HG03439 (cell line): Measurements from ENCODE around the gene EBP.
A peak's percentile ranks its signal among the peaks of the same experiment; 100 is the strongest.
"Not testable (repeated sequence)": the region's sequence is repeated elsewhere in the genome, so short reads cannot be mapped to it uniquely, and the experiment has no call there.

Source experiments
- ATAC-seq: cut with Tn5 transposase; IDR thresholded peaks from one replicate; pipeline ENCODE4 v1.9.1; 2021; ENCODE audit warnings: mild to moderate bottlenecking, moderate library complexity; ENCODE audit not compliant: unreplicated experiment

EBP gene

DNA sequence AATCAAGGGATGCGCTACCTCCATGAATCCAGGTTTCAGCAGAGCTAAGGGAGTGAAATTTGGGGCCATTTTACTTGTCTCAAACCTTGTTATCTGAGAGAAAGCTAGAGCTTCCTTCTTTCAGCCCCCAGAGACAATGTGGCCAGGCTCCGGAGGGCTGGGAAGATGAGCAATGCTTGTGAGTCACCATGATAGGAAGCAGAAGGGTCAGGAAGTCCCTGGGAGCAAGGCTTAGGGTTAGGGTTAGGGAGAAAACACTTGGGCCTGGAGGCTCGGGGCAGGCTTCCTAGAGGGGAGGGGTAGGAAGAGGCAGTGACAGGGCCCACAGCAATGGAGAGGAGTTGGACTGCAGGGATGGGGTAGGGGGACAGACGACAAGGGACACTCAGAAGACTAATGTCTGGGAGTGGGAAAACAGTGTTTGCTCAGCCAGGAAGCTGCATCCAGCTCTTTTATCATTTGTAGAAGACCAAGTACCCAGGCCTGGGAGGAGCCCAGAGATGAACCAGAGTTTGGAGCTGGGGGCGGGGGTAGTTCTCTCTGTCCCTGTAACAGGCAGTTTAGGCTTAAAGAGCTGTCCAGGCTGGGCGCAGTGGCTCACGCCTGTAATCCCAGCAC, 29.2 kb upstream of the EBP start:
- ATAC-seq: no peak

- no peak for ATAC-seq
These were observed 27.7 kb upstream of the EBP start for GRCh38 chrX:48493890-48494364.

DNA sequence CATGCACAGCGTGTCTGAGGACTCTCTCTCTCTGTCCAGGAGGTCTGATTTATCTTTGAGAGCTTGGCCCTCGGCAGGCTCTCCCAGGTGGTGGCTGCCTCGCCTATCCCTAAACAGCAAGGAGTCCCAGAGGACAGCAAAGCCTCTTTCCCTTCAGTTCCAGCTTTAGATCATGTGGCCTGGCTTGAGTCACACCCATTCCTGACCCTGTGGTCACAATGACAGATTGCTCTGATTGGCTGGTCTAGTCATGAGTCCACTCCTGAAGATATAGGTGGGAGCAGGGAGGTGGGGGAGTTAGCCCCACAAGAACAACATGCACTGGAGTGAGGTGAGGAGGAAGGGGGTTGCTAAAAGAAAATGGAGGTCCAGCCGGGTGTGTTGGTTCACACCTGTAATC, 24.9 kb upstream of the EBP start:
- no peak for ATAC-seq

DNA sequence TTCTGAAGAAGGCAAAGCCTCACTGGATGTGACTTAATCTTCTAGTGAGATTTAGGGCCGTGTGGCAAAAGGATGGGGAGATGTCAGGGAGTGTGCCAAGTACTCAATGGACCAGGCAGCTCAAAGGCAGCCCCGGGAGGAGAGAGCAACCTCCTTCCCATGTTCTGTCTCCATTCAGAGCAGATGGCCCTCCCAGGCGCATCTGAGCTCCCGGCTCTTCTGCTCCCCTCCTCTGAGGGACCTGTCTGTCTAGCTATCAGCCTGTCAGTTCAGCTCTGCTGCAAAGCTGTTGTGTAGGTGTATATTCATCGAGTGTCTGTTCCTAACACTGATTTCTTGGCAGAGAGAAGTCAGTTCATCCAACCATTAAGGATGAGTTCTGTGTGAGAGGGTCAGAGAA, 23.7 kb upstream of the EBP start:
- no peak for ATAC-seq

DNA sequence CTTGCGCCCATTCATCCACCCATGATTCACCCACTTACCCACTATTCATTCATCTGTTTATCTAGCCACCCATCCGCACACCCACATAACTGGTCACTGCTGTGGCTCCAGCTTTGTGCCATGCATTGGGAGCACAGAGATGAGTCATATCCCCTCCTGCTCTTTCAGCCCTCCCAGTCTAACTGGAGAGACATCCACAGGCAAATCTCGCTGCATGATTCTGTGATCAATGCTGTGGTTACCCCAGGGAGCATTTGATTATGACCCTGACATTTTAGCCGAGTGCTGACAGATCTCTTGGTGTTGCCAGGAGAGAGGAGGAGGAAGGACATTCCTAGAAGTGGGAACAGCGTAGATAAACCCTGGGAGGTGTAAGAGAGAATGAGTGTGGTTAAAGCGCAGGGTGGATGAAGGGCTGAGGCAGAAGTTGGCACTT, 23.2 kb upstream of the EBP start:
- no peak for ATAC-seq

- no peak for ATAC-seq
These were observed 17.3 kb upstream of the EBP start for GRCh38 chrX:48504261-48504660.

- no peak for ATAC-seq
These were observed 16.1 kb upstream of the EBP start for GRCh38 chrX:48505481-48505880.

DNA sequence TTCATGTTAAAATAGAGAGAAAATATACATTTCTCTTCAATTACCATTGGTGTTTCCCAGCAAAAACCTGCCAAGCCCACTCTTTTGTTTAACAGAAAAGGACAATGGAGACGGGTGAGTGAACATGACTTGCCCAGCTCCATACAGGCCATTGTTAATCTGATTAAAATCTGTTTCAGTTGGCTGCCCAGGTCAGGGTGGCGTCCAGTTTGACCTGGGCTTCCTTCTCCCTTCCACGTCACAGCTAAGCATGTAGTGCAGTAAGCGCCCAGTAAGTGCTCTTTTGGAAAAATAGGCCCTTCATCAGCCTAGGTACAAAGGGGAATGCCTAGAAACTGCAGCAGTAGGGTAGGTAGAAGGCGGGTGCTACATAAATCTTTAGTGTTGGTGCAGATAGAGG, 14.4 kb upstream of the EBP start:
- no peak for ATAC-seq

DNA sequence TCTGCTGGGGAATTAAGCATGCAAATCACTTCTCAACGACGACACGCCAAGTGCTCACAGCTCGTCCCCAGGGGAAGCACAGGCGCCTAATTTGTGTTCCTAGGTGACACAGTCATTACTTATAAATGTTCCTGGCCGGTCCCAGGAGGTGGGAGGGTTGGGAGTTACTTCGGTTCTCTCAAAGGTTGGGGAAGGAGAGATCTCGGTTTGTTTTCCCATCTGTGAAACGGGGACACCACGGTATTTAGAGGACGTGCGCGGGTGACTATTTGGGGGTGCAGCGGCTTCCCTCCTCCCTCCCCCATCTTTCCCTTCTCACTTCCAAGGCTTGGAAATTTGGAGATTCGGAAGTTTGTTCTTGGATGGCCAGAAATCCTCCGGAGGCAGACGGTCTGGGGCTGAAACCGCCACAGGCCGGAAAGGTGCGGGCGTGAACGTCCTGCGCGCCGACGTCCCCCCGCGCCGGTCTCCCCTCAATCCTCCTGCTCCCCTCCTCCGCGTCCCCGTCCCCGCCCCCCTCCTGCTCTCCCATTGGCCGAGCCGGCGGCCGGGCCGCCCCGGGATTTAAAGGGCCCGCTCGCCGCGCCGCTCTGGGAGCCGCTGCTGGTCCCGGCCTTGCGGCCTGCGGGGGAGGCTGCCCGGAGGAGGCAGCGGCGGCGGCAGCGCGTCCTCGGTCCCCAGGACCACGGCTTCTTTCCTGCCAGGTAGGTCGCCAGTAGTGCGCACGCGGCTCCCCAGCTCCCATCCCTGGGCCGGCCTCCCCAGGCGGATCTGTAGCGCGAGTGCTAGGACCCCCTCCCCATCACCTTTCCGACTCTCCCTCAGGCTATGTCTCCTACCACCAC, 13.0 kb upstream of the EBP start, which contains the start of gene PORCN:
Gene PORCN, plus strand, starts transcription at position 593 of the 845 bp plus-strand sequence. CDS start 829 bp downstream, outside the sequence.
- peak; percentile 78 for ATAC-seq

- no peak for ATAC-seq
These were observed 12.4 kb upstream of the EBP start for GRCh38 chrX:48509245-48509590.

DNA sequence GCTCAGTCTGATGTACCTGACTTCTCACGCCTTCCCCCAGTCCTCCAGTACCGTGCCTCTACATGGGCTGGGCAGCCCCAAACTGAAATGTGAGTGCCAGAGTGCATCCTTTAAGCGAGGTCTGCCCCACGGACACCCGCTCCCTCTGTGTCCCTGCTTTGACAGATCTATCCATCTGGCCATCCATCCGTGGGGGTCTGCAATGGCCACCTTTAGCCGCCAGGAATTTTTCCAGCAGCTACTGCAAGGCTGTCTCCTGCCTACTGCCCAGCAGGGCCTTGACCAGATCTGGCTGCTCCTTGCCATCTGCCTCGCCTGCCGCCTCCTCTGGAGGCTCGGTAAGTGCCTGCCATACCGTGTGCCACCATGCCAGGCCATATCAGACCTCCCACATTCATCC, 12.0 kb upstream of the EBP start:
- ATAC-seq: no peak

DNA sequence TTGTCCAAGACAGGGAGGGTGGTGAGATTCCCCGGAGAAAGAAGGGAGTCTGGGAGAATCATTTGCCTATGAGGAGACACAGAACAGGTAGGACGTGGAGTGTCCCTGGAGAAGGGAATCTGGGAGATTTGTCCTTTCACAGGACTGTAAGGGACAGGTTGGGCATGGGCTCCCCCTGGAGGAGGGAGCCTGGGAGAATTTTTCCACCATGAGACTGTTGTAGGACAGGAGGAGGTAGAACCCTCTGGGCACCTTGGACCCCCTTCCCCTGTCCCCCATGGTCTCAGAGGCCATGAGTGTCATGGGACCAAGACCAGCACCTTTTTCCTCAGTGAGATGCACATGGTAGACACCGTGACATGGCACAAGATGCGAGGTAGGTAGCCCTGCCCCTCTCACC, 10.0 kb upstream of the EBP start:
- no peak for ATAC-seq

GRCh38 chrX:48512371-48512935, 9.2 kb upstream of the EBP start:
- no peak for ATAC-seq

GRCh38 chrX:48513670-48514069, 7.9 kb upstream of the EBP start:
- ATAC-seq: no peak

GRCh38 chrX:48514126-48514806, 7.3 kb upstream of the EBP start:
- no peak for ATAC-seq

DNA sequence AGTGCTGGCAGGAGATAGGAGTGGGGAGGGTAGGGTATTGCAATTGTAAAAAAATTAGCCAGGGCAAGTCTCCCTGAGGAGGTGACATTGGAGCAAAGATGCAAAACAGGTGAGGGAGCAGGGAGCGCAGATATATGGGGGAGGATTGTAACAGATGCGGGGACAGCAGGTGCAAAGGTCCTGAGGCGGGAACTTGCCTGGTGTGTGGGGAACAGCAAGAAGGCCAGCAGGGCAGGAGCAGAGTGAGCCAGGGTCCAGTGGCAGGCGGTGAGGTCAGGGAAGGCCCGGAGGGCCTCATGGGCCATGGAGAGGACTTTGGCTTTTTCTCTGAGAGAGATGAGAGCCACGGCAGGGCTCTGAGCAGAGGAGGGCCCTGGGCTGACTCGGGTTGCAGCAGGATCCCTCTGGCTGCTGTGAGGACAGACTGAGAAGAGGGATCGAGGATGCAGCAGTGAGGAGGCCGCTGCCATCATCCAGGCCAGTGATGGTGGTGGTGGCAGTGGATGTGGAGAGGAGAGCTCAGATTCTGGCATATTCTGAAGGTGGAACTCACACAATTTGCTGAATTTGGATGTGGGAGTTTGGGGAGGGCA, 6.6 kb upstream of the EBP start:
- ATAC-seq: no peak

DNA sequence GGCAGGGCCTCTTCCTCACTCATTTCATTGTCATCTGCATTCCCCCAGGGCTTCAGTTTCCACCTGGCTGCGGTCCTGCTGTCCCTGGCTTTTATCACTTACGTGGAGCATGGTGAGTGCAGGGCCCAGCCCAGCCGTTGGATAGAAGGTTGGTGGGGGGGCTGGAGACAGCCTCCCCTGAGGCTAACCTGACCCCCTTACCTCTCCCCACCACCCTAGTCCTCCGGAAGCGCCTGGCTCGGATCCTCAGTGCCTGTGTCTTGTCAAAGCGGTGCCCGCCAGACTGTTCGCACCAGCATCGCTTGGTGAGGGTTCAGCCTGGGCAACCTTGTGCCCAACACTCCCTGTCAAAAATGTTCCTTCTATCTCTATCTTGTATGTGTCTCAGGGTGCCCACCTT, 5.8 kb upstream of the EBP start:
- ATAC-seq: no peak

DNA sequence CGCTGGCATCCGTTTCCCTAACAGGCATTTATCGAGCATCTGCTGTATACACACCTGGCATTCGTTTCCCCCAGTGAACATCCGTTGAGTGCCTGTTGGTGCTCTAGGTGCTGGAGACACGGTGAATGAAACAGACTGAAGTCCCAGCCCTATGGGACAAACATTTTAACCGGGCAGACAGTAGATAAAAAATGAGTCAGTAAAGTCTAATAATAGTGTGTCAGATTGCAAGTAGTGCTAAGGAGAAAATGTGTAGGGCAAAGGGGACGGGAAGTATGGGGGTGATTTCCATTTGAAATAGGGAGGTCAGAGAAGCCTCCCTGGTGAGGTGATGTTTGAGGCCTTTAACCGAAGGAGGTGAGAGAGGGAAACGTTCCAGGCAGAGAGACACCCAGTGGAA, 5.3 kb upstream of the EBP start:
- ATAC-seq: no peak

DNA sequence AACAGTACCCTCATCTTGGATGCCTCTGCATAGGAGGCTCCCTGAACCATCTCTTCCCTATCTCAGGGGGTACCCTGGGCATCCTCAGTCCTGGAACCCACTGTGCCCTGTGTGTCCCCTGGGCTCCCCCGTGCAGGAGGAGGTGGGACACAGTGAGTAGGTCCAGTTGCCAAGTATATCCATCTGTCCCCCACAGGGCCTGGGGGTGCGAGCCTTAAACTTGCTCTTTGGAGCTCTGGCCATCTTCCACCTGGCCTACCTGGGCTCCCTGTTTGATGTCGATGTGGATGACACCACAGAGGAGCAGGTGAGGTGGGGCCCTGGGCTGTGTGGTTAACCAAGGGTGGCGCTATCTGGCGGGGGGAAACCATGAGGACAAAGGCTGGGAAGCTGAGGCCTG, 4.6 kb upstream of the EBP start:
- no peak for ATAC-seq

DNA sequence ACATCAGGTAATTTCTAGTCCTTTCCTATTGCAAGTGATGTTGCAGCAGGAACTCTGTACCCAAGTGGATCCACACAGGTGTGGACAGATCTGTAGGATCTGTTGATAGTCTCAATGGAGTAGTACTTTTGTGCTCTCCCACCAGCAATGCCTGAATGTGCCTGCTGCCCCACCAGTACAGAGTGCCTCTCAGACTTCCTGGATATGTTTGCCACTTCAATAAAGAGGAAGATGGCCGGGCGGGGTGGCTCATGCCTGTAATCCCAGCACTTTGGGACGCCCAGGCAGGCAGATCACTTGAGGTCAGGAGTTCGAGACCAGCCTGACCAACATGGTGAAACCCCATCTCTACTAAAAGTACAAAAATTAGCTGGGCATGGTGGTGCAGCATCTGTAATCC, 2.1 kb upstream of the EBP start:
- ATAC-seq: not testable (repeated sequence)

DNA sequence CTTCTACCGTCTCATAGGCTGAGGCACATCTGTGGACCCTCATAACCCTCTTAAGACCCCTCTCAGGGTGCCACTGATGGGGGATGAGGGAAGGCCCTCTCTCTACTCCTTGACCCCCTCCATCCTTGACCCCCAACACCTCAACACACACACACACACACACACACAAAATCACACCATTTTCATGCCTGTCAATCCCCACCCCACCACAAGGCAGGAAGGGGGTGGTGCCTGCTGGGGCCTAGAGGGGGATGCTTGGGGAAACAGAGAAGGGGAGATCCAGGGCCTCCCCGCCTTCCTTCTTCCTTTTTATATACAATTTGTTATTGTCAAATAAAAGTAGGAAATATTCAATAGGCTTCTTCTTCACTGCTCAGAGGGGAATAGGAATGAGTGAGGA, 1.2 kb upstream of the EBP start:
- no peak for ATAC-seq
